Activated naive CD4-positive, alpha-beta T cell treated with anti-CD3 and anti-CD28 coated beads, Interleukin-2, amount 50 U/mL, for 16 hours (primary cell): ENCODE measurements around the gene PBOV1.

ENCODE experiments used
- DNase-seq: peaks from one replicate; pipeline ENCODE4 v3.0.0-alpha.2; 2020

The PBOV1 gene

GRCh38 chr6:138218449-138218848 is at the start of gene PBOV1:
TSS of gene PBOV1 (minus strand) at chr6:138218491. CDS start at chr6:138218395, 96 bp downstream.
- no peak for DNase-seq

GRCh38 chr6:138266095-138266494 is 47.8 kb upstream of the PBOV1 start:
- DNase-seq, result no peak

- no peak for DNase-seq
Measured at GRCh38 chr6:138264372-138264880, 46.1 kb upstream of the PBOV1 start.

GRCh38 chr6:138263963-138264362 is 45.7 kb upstream of the PBOV1 start:
- DNase-seq, result no peak

- DNase-seq, result no peak
Measured at GRCh38 chr6:138261116-138261780, 43.0 kb upstream of the PBOV1 start.

- DNase-seq, result no peak
Measured at GRCh38 chr6:138258991-138259390, 40.7 kb upstream of the PBOV1 start.

- no peak for DNase-seq
Measured at GRCh38 chr6:138258197-138258596, 39.9 kb upstream of the PBOV1 start.

- no peak for DNase-seq
Measured at GRCh38 chr6:138257638-138258040, 39.3 kb upstream of the PBOV1 start.

GRCh38 chr6:138255443-138255842 is 37.2 kb upstream of the PBOV1 start:
- no peak for DNase-seq

- no peak for DNase-seq
Measured at GRCh38 chr6:138253731-138254130, 35.4 kb upstream of the PBOV1 start.

- no peak for DNase-seq
Measured at GRCh38 chr6:138250513-138251247, 32.4 kb upstream of the PBOV1 start.

- DNase-seq, result no peak
Measured at GRCh38 chr6:138250053-138250452, 31.8 kb upstream of the PBOV1 start.

- DNase-seq, result no peak
Measured at GRCh38 chr6:138248878-138249277, 30.6 kb upstream of the PBOV1 start.

- no peak for DNase-seq
Measured at GRCh38 chr6:138248011-138248410, 29.7 kb upstream of the PBOV1 start.

GRCh38 chr6:138246650-138247440 is 28.6 kb upstream of the PBOV1 start:
- DNase-seq, result no peak

- no peak for DNase-seq
Measured at GRCh38 chr6:138245751-138246150, 27.5 kb upstream of the PBOV1 start.

- no peak for DNase-seq
Measured at GRCh38 chr6:138242987-138243592, 24.8 kb upstream of the PBOV1 start.

GRCh38 chr6:138241934-138242333 is 23.6 kb upstream of the PBOV1 start:
- DNase-seq, result no peak

- DNase-seq, result no peak
Measured at GRCh38 chr6:138241381-138241780, 23.1 kb upstream of the PBOV1 start.

GRCh38 chr6:138240476-138241245 is 22.4 kb upstream of the PBOV1 start:
- no peak for DNase-seq

GRCh38 chr6:138239774-138240173 is 21.5 kb upstream of the PBOV1 start:
- DNase-seq, result no peak

GRCh38 chr6:138238368-138238767 is 20.1 kb upstream of the PBOV1 start:
- DNase-seq, result no peak
